Limb (tissue), 2 donors: ENCODE results near the gene EGFLAM.

Experiments used
- DNase-seq, 2 donors: peaks; one replicate each; pipeline ENCODE4 v3.0.0-alpha.2; 2016; ENCODE audit errors: extremely low spot score in 2 of 2

The EGFLAM gene

GRCh38 chr5:38265546-38266179 lies 7.3 kb downstream of the EGFLAM start:
- DNase-seq = peak; percentile 72 to 79

DNA sequence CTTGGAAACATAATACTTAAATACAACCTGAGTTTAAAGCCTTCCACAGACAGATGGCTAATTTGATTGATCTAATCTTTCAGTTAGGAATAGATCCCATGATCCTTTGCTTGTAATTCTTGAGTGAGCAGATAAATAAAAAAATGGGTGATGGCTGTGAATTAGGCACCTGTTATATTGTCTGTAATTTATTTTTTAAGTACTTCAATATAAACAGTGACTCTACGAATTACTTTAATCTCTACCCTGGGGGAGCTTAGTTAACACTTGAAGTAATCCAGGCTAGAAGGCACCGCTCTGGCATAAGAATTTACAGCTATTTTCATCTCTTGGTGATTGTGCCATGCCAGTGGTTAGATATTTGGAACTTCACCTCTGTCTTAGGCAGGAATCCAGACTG lies 9.0 kb downstream of the EGFLAM start:
- no peak for DNase-seq

- DNase-seq = no peak
Observed at GRCh38 chr5:38273626-38274025, 15.3 kb downstream of the EGFLAM start.

DNA sequence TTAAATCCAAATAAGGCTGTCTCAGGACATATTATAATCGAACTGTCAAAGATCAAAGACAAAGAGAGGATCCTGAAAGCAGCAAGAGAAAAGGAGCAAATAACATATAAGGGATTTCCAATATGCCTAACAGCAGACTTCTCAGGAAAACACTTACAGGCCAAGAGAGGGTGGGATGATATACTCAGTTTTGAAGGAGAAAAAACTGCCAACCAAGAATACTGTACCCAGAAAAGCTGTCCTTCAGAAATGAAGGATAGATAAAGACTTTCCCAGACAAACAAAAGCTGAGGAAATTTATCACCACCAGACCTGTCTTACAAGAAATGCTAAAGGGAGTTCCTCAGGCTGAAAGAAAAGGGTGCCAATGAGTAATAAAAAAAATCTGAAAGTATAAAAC lies 16.0 kb downstream of the EGFLAM start:
- DNase-seq = no peak

DNA sequence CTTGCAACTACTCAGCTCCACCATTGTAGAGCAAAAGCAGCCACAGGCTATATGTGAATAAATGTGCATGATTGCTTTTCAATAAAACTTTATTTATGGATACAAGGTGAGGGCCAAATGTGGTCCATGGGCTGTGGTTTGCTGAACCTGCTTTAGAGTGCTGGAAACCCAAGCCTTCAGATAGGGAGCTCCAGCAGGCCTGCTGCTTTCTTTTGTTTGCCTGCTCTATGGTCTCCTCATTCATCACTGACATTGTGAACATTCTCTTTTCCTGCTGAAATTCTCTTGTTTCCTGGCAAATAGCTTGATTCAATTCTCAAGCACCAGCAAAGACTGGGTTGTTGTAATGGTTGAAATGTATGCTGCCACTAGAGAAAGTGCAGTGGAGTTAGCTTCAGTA lies 26.0 kb downstream of the EGFLAM start:
- no peak for DNase-seq

DNA sequence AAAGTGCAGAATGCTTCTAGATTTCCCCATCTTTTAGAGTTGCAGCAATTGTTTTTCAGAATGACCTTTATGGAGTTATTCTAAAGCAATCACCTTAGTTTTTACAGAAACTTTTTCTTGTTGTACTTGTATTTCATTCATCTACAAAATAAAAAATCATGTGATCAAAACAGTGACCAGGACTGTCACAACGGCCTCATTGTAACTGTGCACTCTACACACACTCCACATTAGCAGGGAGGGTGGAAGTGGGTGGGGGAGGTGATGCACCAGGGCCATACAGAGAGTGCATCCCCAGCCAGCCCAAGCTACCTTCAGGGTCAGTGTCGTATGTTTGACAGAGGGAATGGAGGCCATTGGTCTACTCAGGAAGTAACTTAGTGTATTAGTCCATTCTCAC lies 26.9 kb downstream of the EGFLAM start:
- no peak for DNase-seq

DNA sequence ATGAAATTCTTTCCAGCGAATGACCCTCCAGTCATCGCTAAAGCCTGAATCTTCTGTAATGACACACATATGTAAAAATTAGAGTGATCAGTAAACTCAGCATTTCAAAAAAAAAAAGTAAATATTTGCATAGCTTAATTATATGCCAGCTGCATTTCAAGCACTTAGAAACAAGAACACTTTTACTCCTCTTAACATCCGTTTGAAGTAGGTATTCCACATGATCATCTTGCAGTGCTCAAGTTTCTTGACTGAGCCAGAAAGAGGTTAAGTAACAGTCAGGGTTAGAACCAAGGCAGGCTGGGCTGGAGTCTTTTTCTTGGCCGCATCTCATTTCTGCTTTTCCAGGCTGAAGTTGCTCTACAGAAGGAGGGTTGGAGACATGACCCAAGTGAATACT lies 27.6 kb downstream of the EGFLAM start:
- DNase-seq = no peak

GRCh38 chr5:38287124-38287523 lies 28.8 kb downstream of the EGFLAM start:
- no peak for DNase-seq

GRCh38 chr5:38289457-38289856 lies 31.1 kb downstream of the EGFLAM start:
- no peak for DNase-seq

GRCh38 chr5:38290028-38290653 lies 31.8 kb downstream of the EGFLAM start:
- DNase-seq = no peak

- DNase-seq = no peak
Observed at GRCh38 chr5:38291355-38291754, 33.0 kb downstream of the EGFLAM start.

GRCh38 chr5:38292228-38292627 lies 33.9 kb downstream of the EGFLAM start:
- DNase-seq = no peak

GRCh38 chr5:38295751-38296150 lies 37.4 kb downstream of the EGFLAM start:
- no peak for DNase-seq

DNA sequence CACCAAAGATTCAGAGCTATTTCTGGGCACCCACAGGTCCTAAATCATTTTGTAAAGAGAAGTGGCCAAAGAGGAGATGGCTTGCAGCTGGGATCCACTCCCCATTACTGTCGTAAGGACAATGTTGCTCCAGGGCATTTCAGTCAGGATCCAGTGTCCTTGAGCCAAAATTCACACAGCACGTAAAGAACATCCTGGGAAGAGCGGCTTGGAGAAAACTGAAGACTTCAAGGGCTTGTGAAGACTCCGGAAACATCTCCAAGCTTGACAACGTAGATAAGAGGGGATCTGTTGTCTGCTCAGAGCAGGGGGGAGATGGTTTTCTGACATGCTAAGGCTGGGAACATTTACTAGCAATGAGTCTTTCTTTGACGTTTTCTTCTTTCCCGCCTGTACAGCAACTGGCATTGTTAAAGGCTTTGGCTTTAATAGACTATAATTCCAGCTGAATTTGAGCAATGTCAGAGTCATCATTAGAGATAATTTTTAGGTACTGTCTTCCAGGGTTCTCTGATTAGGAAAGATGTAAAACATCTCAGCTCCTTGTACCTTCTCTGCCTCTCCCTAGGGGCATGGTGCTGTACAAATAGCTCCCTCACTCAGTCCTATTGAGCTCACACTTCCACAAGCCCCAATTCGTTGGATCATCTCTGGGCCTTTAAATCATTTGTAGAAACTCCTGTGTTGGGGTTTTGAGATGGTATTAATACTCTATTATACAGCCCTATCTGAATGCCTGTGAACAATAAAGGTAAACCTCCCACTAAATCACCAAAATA lies 39.7 kb downstream of the EGFLAM start:
- no peak for DNase-seq

DNA sequence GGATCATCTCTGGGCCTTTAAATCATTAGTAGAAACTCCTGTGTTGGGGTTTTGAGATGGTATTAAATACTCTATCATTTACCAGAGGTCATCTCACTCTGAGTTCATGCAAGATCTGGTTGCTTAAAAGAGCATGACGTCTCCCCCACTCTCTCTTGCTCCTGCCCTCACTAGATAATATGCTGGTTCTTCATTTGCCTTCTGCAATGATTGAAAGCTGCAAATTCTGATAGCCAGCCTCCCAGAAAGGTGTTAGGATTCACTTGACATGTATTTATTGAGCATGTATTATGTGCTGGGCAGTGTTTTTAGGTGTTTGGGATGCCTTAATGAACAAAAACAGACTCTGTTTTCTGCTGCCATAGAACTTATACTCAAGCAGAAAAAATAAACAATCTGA lies 41.2 kb downstream of the EGFLAM start:
- DNase-seq = no peak

DNA sequence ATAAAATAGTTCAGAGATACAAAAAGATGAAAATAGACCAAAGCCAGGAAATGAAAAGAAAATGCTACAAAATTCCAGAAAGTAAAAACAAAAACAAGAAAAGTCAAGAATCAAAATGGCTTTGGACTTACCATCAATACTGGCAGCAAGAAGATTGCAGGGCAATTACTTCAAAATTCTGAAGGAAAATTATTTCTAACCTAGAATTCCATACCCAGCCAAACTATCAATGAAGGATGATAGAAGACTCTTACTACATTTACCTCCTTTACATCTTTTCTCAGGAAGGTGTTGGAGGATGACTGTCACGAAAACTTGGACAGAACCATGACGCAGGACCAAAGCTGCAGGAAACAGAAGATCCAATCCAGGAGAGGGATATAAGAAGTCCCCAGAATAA lies 46.8 kb downstream of the EGFLAM start:
- DNase-seq = no peak

DNA sequence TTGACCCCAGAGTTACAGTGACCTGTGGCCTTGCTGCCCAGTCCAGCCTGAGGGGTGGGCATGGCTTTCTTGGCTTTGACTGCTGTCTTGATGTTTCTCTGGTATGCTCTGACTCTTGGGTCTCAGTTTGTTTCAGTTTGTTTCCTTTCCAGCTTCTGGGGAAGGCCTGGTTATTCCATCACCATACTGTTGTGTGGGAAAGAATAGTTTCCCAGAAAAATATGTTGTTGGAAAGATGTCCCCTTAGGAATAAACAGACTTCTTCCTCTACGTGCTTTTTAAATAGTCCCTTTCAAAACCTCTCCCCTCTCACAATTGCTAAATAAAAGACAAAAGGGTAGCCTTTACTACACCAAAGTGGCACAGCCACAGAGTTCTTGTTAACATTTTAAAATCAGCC lies 49.5 kb downstream of the EGFLAM start:
- DNase-seq = no peak

DNA sequence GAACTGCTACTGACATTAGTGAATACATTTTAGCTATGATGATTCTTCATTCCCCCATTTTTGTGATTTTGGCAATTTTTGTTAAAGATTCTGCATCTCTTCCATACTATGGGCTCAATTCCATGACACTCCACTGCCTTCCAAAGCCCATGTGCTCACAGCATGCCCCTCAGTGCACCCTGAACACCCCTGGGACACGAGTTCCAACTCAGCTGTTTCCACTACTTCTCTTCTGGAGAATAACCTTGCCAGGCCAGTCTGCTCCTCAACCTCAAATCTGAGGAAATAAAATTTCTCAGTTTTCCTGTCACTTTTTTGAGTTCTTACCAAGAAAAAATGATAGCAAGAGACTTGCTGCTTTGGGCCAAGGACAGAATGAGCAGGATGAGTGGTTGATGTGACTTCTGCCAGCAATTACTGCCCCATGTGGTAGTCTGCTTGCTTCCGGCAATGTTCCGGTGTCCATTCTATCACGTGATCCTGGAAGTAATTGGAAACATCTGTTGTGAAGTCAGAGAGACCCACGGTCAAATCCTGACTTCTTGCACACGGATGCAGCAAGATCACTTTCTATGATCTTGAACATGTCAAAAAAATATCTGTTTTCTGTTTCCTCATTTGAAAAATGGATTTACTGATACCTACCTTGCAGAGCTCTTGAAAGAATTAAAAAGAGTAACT lies 58.3 kb downstream of the EGFLAM start:
- peak in 1 of 2 donors; percentile 58 for DNase-seq

DNA sequence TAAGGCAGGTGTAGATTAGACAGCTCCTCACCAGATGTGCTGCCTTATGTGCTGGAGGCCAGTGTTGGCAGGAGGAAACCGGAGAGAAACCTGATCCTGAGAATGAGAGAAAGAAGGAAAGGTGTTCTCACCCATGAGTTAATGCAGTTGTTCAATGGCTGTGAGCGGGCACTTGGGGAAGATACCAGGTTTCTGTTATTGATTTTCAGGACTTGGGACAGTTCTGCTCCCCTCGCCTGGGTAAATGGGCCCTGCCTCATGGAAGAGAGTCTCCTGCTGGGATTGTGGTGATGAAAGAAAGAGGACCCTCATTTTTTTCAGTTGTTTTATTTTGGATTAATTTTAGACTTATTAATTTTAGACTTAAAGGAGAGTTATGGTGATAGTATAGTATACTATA lies 59.5 kb downstream of the EGFLAM start:
- DNase-seq = no peak

GRCh38 chr5:38319491-38319890 lies 61.1 kb downstream of the EGFLAM start:
- no peak for DNase-seq

DNA sequence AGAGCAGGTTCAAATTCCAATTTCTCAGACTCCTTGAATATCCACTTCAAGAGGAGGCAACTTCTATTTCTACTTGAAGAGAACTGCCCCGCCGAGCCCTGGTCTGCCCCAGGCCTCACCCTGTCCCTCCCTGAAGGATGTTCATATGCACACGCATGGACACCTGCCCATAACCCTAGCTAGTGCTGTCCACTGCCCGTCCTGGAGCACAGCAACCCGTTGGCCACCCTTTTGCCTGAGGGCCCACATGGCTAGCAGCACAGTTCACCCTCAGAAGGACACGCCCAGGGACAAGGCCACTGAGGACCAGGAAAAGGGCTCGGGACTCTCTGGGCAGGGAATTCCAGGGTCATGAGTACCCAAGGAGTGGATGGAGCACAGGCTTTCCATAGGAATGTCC lies 63.6 kb downstream of the EGFLAM start:
- DNase-seq = no peak

DNA sequence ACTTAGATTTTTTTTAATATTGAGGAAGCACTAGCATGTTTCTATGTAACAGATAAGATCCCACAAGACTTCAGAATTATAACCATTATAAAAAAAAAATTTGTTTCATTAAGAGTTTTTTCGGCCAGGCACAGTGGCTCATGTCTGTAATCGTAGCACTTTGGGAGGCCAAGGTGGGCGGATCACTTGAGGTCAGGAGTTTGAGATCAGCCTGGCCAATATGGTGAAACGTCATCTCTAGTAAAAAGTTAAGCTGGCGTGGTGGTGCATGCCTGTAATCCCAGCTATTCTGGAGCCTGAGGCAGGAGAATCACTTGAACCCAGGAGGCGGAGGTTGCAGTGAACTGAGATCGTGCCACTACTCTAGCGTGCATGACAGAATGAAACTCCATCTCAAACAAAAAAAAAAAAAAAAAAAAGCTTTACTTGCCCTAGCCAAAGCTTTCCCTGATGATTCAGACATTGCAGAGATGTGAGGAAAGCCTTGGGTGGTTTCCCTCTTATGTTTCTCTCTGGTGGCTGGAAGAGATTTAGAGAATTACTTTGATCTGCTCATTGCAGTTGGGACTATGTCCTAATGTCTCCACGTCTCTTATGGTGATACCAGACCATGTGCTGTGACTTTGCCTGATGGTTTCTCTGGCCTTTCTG lies 65.4 kb downstream of the EGFLAM start:
- DNase-seq = no peak
